Peyer's patch (tissue), 4 donors: ENCODE measurements around the gene MICAL1.

Experiments
- CTCF ChIP-seq, 6 experiments: fragments of 450-650 bp in 4 of 6; fragments of 200-600 bp in 2 of 6; sonication (generic) in 1 of 6; IDR thresholded peaks; one replicate each; pipeline ENCODE4 v1.5.1; 2017 to 2019; ENCODE audit warnings: antibody characterized with exemption in 6 of 6, mild to moderate bottlenecking in 3 of 6, moderate library complexity in 1 of 6
- POLR2A ChIP-seq, 2 donors: fragments of 450-650 bp; IDR thresholded peaks; one replicate each; pipeline ENCODE4 v1.5.1; 2017; ENCODE audit warnings: antibody characterized with exemption in 2 of 2, mild to moderate bottlenecking in 2 of 2, moderate library complexity in 2 of 2

GRCh38 chr6:109488001-109488400 is 32.4 kb upstream of the MICAL1 start:
- TF ChIP-seq POLR2A (IDR thresholded peaks at IDR 0.05) (no peak), CTCF (IDR thresholded peaks at IDR 0.05) (no peak)
